GM18517 (cell line): Measurements from ENCODE around the gene CHST11.
"Not testable (repeated sequence)": the region's sequence is repeated elsewhere in the genome, so short reads cannot be mapped to it uniquely, and the experiment has no call there.

Experiments
- ATAC-seq: cut with Tn5 transposase; IDR thresholded peaks from one replicate; pipeline ENCODE4 v1.9.1; 2021; ENCODE audit warnings: mild to moderate bottlenecking, moderate library complexity; ENCODE audit not compliant: unreplicated experiment

CHST11 gene

DNA sequence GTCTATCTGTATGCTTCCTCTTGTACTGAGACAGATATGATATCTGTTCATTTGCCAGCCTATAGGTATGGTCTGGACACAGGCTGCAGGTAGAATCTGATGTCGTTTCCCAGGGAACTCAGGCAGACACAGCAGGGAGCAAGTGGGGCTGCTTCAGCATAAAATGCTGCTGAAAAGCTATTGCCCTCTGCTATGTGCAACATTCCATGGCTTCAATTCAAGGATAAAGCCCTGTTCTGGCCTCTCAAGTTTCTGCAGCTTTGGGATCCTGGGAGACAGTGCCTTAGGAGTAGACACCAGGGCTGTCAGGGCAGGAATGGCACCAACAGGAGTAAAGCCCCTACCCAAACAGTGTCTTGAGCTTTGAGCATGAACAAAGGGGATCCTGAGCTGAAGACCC, 327.8 kb downstream of the CHST11 start:
- ATAC-seq, result no peak

DNA sequence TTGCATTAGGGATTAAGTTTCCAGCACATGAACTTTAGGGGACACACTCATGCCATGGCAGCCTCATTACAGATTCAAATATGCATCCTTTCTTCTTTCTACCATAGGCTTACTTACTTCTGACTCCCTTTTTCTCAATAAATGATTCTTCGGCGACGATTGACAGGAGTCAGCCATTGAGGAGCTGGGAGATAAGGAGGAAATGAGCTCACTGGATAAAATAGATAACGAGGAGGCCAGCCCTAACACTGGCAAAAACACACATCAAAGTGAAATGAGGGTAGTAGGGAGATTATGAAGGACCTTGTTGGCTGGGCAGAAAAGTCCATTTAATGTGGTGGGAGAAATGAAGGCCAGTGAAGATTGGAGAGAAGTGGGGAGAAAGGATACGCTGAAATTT, 329.1 kb downstream of the CHST11 start:
- ATAC-seq, result no peak

DNA sequence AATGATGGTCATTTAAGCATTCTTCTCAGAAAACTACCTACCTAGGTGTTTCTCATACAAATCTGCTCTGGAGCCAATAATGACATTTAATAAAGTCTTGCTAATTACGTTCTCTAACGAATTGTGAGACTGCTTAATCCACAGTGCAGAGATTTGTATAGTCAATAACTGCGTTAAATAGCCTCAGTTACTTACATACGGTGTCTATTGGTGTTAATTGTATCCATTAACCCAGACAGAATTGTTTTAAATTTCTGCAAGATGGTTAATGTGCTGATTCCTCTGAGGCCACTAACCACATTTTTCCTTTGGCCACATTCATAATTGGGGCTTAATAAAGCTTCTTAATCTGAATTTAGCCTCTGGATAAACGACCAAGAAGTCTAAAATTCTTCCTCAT, 329.6 kb downstream of the CHST11 start:
- ATAC-seq, result no peak

DNA sequence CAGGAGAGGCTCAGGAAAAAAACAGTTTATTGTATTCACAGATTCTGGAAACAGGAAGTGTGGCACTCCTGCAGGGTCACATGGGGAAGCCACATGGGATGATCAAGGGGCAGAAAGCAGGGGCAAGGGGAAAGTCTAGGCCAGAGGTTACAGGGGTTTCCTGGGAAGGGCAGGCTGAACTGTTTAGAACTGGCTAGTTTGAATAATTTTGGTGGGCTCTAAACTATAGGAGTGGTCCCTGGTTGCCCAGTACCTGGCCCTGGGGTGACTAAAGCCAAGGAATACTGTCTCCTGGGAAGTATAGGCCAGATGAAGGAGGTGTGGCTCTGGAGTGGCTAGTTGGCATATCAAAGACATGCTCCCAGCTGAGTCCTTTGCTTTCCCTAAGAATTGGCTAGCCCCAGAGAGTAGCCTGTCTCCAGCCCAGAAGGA, 332.1 kb downstream of the CHST11 start:
- ATAC-seq, result no peak

DNA sequence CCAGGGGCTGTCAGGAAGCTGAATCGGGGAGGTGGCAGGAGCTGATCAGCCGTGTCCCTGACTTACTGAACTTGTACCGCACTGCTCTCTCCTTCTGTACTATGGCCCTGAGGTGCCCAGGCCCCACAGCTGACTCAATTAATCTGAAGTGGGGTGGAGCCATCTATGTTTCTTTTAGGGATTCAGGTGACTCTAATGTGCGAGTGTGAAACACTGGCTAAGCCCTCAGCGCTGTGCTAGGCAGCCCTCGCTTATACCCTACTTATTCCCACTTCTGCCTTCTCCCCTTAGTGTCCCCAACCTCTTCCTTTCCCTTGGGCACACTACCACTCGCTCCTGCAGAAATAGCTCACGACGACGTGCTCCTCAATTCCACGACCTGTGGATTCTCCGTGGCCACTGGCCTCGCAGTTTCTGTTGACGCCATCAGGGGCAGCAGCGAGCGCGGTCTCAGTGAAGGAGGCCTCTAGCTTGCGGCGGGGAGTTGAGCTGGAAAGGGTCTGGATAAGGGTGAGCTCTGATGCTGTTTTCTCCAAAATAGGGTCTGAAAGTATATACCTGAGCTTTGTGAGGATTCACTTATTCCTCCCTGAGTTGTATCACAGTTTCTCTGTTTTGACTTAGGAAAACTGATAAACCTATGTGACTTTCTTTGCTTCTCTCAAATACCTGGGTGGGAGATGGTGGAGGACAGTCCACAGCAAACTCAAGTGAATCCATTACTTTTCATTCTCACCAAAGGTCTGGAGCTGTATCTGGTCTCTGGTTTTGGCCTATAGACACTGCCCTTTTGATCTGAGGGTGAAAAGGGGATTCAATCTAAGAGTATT, 333.8 kb downstream of the CHST11 start:
- no peak for ATAC-seq

DNA sequence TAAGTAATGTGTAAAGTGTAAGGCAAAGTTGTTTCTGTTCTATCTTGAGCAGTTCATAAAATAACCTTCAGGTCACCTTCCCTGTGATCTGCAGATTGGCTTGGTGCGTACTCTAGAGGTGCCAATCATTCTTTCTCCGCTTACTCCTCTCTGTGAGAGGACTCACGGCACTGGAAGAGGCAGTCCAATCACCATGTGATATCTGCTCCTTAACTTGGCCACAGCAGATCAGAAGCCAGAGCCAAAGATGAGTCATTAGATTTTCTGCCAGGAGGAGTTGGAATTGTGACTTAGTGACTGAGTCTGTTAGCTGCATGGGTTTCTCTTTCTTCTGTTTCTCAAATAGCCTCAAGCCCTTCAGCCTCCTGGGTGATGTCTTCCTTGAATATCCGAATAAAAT, 335.8 kb downstream of the CHST11 start:
- no peak for ATAC-seq

DNA sequence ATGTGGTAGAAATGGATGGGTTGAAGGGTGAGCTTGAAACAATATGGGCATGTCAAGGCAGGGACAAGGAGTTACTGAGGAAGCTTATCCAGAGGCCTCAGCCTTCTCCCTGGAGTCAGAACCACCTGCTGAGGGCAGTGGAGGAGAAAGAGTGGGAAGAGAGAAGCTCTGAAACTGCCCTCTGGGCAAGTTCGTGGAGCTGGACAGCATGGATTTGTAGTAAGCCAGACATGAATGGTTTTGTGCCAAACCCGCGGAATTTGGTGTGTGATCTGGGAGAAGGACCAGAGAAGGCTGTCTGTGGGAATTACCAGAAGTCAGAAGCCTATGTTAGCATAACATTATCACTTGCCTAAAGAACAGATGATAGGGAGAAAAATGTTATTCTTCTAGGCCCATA, 336.5 kb downstream of the CHST11 start:
- no peak for ATAC-seq

DNA sequence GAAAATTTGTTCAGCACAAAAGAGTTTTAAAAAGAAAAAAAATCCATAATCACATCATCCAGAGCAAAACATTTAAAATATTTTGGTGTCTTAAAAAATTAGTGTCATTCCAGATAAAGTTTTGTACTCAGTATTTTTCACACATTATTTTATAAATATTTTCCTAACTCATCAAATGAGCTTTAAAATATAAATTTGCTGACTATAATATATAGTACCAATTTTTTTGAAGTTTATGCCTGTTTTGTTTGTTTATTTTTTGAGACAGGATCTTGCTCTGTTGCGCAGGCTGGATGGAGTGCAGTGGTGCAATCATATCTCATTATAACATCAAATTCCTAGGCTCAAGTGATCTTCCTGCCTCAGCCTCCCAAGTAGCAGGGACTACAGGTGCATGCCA, 337.2 kb downstream of the CHST11 start:
- no peak for ATAC-seq

DNA sequence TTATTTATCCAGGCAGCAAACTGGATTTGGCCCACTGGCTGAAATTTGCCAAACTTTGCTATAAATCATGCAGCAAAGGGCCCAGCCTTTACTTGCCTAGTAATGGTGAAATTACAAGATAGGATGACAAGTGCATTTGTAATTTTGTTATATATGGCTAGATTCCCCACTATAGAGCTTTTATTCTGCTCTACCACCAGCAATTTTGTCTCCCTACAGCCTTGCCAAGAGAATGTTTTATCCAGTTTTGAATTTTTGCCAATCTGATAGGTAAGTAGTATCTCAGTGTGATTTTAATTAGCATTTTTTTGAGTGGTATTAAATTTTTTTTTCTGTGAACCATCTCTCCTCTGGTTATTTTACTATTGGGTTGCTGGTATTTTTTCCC, 339.7 kb downstream of the CHST11 start:
- ATAC-seq, result no peak

DNA sequence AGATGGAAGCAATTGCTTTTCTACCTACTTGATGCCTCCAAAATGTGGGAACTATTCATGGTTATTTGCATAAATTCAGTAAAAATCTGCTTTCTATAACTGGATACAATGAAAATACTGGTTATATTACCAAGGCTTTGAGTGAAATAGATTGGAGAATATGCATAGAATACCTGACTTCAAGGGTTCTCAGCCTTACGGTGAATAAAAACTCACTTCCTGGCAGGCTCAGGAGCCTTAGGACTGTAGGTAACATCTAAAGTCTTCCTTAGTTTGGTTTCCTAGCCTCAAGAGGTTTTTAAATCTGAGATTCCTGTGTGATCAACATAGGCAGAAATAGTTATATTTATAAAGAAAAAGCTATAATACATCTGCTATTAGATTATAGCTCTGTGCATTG, 342.7 kb downstream of the CHST11 start:
- ATAC-seq, result no peak

DNA sequence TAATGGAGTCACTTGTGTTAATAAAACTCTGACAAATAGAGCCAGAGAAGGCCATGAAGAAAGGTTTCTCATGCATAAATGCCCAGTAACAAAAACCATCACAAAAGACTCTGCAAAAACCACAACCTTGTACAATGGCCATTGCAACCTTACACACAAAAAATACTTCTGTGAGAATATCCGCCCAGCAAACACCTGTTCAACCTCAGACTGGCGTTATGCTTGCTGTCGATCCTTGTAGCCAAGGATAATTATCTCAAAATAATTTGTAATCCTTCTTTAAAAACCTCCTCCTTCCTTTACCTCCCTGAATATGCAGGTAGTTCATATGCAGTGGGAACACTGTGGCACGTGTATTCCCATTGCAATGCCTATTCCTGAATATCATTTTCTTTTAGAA, 344.3 kb downstream of the CHST11 start:
- ATAC-seq, result no peak

DNA sequence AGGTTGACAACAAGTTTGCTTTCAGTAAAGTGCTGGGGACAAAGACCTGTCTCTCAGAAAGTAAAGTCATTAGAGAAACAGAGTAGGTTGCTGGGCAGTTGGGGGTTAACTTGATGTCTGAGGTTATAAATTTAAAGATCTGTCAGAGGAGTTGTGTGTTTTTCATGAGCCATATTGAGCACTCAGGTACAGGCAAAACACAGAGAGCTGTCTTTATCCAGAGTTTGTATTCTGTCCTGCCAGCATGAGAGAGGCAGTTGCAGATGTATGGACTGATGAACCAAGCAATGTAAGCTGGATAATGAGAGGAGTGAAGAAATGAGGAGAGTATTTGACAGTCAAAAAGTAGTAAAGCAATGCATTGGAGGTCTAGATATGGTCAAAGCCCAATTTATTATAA, 344.7 kb downstream of the CHST11 start:
- ATAC-seq, result no peak

DNA sequence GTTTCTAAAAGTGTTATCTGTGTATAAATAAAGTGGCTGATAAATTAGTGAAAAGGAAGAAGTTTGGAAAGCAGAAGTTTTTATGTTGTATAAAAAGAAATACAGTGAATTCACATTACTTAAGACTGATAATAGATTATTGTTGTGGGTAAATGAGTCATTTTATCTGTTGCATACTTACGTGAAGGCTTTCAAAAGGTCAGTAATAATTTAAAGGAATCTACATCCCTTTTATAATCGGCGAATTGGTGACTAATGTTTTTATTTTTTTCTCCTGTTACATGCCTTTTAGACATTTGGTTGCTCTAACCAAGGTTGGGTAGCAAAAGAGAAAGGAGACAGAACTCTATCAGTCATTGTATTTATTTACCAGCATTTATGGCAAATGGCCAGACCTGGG, 345.5 kb downstream of the CHST11 start:
- no peak for ATAC-seq

DNA sequence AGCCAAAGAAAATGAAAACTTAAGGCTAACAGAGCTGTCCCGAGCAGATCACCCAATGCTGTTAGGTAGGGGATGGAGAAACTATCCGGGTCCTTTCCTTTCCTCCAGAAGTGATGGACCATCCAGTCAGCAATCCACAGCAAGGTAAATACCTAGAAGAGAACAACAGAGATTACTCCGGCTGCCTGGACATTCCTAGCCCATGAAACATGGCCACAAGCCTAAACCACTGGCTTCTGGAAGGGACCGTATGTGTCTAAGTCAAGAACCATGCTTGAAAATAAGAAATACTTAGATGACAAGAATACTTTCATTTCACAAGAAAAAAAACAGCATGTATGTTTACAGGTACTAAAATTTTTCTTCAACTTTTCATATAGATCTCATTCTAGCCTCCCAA, 348.4 kb downstream of the CHST11 start:
- ATAC-seq, result no peak

DNA sequence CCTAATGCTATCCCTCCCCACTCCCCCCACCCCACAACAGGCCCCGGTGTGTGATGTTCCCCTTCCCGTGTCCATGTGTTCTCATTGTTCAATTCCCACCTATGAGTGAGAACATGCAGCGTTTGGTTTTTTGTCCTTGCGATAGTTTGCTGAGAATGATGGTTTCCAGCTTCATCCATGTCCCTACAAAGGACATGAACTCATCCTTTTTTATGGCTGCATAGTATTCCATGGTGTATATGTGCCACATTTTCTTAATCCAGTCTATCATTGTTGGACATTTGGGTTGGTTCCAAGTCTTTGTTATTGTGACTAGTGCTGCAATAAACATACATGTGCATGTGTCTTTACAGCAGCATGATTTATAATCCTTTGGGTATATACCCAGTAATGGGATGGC, 349.4 kb downstream of the CHST11 start:
- not testable (repeated sequence) for ATAC-seq

DNA sequence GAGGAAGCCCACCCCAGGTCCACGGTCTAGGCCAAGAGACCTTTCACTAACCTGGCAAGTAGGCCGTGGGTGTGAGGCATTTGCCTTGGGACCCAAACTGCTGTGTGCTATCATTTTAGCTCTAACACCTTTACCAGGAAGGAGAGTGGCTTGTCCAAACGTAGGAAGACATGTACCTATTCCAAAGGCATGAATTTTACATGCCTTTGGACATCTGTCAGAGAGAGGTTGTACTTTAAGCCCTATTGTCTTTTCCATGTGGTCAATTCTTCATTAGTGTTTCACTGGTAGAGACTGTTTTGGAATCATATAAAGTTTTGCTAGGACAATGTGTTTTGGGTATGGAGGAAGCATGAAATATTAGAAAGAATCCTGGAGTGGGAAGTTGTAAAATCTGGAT, 352.5 kb downstream of the CHST11 start:
- no peak for ATAC-seq

DNA sequence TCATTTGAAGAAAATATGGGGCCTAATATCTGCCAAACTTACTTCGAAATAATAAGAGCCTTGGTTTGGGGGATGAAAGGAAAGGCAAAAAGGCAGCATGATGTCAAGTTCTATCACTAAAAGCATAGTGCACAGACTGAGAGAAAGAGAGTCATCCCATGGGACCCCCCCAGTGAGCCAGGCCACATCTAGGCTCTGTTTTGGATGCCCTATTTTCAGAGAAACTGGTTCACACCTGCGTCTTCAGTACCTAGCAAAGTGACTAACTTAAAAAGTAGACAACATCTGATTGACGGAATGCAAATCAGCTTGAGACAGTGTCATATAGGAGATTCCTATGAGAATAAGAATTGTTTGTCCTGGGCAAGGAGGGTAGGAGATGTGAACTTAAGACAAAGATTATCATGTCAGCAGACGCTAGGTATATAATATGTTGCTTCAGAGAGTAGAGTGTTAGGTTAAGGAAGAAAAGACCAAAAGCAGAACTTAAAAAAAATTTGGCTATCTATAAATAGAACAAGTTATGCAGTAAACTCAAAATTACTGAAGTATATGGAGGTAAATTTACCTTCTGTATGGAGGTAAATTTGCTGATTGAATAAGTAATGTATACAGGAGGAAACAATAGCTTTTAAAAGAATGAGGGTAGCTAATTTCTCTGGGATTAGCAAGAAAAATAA, 353.1 kb downstream of the CHST11 start:
- no peak for ATAC-seq
